GM19351 (cell line): ENCODE measurements around the gene NRG2.
A peak's percentile ranks its signal among the peaks of the same experiment; 100 is the strongest.

Experiments used
- ATAC-seq: cut with Tn5 transposase; IDR thresholded peaks from one replicate; pipeline ENCODE4 v1.9.1; 2021; ENCODE audit warnings: mild to moderate bottlenecking, moderate library complexity; ENCODE audit not compliant: unreplicated experiment

NRG2 gene

GRCh38 chr5:140042643-140043507 is at the start of gene NRG2:
NRG2 (minus strand) TSS chr5:140043299.
- peak; percentile 67 for ATAC-seq

- ATAC-seq, result no peak
Observed at GRCh38 chr5:140090251-140090650, 47.2 kb upstream of the NRG2 start.

- ATAC-seq, result no peak
Observed at GRCh38 chr5:140084541-140084940, 41.4 kb upstream of the NRG2 start.

GRCh38 chr5:140083650-140084049 is 40.6 kb upstream of the NRG2 start:
- no peak for ATAC-seq

GRCh38 chr5:140083120-140083519 is 40.0 kb upstream of the NRG2 start:
- ATAC-seq, result no peak

- no peak for ATAC-seq
Observed at GRCh38 chr5:140076788-140077187, 33.7 kb upstream of the NRG2 start.

- ATAC-seq, result no peak
Observed at GRCh38 chr5:140076142-140076541, 33.0 kb upstream of the NRG2 start.

- no peak for ATAC-seq
Observed at GRCh38 chr5:140075371-140075770, 32.3 kb upstream of the NRG2 start.

GRCh38 chr5:140073296-140073695 is 30.2 kb upstream of the NRG2 start:
- no peak for ATAC-seq

- no peak for ATAC-seq
Observed at GRCh38 chr5:140072812-140073211, 29.7 kb upstream of the NRG2 start.

GRCh38 chr5:140060816-140061215 is 17.7 kb upstream of the NRG2 start:
- ATAC-seq, result no peak

GRCh38 chr5:140058212-140058932 is 15.3 kb upstream of the NRG2 start:
- no peak for ATAC-seq

GRCh38 chr5:140056880-140057279 is 13.8 kb upstream of the NRG2 start:
- no peak for ATAC-seq

- no peak for ATAC-seq
Observed at GRCh38 chr5:140055152-140055551, 12.1 kb upstream of the NRG2 start.

GRCh38 chr5:140054086-140054689 is 11.1 kb upstream of the NRG2 start:
- ATAC-seq, result no peak

- no peak for ATAC-seq
Observed at GRCh38 chr5:140051950-140052349, 8.9 kb upstream of the NRG2 start.

- no peak for ATAC-seq
Observed at GRCh38 chr5:140049713-140050112, 6.6 kb upstream of the NRG2 start.

GRCh38 chr5:140049205-140049604 is 6.1 kb upstream of the NRG2 start:
- ATAC-seq, result peak; percentile 80

GRCh38 chr5:140044041-140044440 is 942 bp upstream of the NRG2 start:
- no peak for ATAC-seq

GRCh38 chr5:140043508-140043872 is 391 bp upstream of the NRG2 start:
- ATAC-seq, result peak; percentile 17

GRCh38 chr5:140042393-140042642 is 781 bp downstream of the NRG2 start:
- no peak for ATAC-seq
